Measurements from ENCODE around the gene HTR1E.

GRCh38 chr6:86949771-86950170 is 12.4 kb downstream of the HTR1E start:
- TF ChIP-seq, protein P1, sequence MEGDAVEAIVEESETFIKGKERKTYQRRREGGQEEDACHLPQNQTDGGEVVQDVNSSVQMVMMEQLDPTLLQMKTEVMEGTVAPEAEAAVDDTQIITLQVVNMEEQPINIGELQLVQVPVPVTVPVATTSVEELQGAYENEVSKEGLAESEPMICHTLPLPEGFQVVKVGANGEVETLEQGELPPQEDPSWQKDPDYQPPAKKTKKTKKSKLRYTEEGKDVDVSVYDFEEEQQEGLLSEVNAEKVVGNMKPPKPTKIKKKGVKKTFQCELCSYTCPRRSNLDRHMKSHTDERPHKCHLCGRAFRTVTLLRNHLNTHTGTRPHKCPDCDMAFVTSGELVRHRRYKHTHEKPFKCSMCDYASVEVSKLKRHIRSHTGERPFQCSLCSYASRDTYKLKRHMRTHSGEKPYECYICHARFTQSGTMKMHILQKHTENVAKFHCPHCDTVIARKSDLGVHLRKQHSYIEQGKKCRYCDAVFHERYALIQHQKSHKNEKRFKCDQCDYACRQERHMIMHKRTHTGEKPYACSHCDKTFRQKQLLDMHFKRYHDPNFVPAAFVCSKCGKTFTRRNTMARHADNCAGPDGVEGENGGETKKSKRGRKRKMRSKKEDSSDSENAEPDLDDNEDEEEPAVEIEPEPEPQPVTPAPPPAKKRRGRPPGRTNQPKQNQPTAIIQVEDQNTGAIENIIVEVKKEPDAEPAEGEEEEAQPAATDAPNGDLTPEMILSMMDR (IDR thresholded peaks at IDR 0.05) = no peak
- no peak for TF ChIP-seq POLR2AphosphoS5 (IDR thresholded peaks at IDR 0.05)

Measured in stomach (tissue), 4 donors.